Measurements from ENCODE around the gene PTRHD1. TPM values are rescaled to one million over a fixed set of nuclear protein-coding genes. Genes with fewer than 3 reads are reported as not detected.
"Not testable (repeated sequence)": the region's sequence is repeated elsewhere in the genome, so short reads cannot be mapped to it uniquely, and the experiment has no call there.

PTRHD1 gene
- total RNA-seq, 1 experiment from 2014 or later, result 24.9 TPM

DNA sequence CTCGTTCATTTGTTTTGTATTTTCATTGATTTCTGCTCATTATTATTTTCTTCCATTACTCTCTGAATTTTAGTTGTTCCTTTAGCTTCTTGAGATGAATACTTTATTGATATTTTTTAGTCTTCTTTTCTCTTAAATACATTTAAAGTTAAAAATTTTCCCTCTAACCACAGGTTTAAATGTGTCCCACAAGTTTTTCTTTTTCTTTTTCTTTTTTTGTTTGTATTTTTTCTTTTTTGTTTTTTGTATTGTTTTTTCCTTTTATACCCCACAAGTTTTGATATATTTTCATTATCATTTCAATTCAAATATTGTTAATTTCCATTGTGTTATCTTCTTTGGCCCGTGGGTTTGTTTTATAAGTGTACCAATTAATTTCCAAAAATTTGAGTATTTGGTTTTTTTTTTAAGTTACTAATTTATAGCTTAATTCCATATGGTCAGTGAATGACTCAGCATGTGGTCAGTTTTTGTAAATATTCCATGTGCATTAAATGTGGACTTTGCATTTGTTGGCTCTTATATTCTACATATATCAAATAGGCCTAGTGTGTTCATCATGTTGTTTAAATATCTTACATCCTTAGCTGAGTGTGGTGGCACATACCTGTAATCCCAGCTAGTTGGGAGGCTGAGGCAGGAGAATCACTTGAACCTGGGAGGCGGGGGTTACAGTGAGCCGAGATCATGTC, 16.3 kb upstream of the PTRHD1 start:
- no peak for DNase-seq (ENCODE audit: low spot score)

DNA sequence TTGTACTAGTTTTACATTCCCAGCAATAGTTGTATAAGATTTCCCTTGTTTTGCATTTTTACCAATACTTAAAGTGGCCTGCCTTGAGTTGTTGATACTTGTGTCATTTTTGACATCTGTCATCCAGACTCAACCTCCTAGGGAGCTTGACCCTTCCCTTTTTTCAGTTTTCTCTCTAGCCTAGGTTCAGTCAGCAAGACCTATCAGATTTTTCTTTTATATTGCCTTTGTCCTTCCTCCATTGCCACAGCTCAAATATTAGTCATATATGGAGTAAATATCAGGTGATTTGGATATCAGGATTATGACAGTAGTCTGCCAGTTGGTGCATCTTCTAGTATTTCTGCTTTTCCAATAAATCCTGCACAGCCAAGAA, 13.5 kb upstream of the PTRHD1 start:
- no peak for DNase-seq (ENCODE audit: low spot score)

DNA sequence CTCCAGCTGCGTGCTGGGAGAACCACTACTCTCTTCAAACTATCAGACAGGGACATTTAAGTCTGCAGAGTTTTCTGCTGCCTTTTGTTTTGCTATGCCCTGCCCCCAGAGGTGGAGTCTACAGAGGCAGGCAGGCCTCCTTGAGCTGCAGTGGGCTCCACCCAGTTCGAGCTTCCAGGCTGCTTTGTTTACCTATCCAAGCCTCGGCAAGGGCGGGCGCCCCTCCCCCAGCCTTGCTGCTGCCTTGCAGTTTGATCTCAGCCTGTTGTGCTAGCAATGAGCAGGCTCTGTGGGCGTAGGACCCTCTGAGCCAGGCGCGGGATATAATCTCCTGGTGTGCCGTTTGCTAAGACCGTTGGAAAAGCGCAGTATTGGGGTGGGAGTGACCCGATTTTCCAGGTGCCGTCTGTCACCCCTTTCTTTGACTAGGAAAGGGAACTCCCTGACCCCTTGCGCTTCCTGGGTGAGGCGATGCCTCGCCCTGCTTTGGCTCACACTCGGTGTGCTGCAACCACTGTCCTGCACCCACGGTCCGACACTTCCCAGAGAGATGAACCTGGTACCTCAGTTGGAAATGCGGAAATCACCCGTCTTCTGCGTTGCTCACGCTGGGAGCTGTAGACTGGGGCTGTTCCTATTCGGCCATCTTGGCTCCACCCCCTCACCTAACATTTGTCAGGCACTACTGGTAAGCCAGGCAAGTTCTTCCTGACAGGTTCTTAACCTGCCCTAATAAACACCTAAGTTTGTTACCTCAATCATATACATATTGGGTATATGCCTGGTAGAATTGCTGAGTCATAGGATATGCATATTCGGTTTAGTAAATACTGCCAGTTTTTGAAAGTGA, 12.8 kb upstream of the PTRHD1 start:
- DNase-seq (ENCODE audit: low spot score), result not testable (repeated sequence)

DNA sequence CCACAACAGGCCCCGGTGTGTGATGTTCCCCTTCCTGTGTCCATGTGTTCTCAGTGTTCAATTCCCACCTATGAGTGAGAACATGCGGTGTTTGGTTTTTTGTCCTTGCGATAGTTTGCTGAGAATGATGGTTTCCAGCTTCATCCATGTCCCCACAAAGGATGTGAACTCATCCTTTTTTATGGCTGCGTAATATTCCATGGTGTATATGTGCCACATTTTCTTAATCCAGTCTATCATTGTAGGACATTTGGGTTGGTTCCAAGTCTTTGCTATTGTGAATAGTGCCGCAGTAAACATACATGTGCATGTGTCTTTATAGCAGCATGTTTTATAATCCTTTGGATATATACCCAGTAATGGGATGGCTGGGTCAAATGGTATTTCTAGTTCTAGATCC, 7.3 kb upstream of the PTRHD1 start:
- not testable (repeated sequence) for DNase-seq (ENCODE audit: low spot score)

DNA sequence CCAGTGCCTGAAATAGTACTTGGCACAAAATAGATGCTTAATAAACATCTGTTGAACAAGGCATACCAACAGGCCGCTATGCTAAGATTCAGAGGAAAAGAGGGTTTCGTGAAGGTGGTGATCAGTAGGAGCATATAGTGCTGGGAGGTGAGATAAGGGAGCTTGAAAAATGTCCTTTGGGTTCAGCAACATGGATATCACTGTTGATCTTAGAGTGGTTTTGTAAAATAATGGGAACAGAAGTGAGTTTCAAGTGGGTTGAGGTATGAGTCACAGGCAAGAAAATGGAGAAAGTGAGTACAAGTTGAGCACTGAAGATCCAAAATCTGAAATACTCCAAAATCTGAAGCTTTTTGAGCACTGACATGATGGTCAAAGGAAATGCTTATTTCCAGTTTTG, 4.5 kb upstream of the PTRHD1 start:
- DNase-seq (ENCODE audit: low spot score), result no peak

DNA sequence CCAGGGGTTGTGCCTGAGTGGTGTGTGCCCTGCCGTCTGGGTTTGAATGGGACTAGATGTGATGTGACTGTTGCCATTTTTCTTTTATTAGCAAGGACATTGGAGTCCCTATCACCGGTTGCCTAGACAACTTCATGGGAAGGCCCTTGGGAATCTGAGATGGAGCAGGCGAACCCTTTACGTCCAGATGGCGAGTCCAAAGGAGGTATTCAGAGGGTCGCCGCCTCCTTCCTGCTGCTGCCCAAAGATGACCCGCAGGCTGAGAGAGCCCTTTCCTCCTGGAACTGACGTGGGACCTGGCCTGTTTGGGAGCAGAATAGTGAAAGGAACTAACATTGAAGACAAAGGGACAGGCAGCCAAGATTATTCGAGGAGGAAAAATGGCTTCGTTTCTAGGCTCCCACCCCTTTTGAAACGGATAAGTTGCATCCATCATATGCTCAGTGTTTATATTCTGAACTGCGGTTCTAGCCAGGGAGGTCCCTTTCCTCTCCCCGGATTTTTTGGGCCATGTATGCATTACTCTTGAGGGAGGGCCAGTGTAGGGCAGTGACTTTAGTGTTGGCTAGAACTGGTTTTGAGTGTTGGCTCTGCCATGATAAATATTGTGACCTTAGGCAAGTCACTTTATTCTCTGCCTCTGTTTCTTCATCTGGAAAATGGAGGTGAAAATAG, 707 bp upstream of the PTRHD1 start:
- DNase-seq (ENCODE audit: low spot score), result no peak

DNA sequence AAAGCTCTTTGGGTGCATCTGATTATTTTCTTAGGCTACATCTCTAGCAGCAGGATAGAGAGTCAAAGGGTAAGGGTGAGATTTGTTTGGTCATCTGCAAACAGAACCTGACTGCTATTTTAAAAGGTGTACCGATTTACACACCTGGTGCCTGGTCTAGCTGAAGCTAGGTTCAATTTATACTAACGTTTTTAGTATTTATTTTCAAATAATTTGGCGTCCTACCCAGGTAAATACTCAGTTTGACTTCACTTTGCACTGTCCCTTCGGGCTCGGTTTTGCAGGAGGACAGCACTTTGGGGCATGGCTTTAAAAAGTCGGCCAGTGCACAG, 683 bp downstream of the PTRHD1 start:
- no peak for DNase-seq (ENCODE audit: low spot score)

DNA sequence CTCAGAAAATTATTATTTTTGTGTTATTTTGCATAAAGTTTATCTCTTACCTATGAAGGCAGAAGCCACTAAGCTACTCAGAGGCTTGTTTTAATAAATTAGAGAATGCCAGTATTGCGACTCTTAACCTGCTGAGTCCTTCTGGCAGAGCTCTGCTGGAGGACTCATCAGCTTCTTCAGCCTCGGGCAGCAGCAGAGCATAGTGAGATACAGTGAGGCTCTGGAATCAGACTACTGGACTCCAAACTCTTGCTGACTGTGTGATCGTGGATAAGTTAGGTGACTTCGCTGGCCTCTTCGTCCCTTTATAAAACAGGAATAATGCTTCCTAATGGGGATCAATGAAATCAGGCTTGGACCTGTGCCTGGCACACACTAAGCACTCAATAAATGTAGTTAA, 1.7 kb downstream of the PTRHD1 start:
- no peak for DNase-seq (ENCODE audit: low spot score)

DNA sequence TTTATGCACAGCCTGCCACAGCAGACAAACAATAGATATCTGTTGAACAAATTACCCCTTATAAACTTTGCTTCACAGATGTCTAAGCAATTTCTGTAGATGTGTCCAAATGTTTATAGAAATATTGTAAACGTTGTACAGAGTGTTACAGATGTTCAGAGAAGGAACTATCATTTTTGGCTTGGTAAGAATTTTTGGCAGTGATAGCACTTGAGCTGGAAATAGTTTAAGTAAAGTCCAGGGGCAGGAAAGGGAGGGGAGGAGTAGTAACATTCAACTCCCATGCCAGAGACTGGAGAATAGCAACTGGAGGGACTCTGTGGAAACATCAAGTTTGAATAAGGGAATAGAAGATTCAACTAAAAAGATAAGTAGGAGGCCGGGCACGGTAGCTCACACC, 4.4 kb downstream of the PTRHD1 start:
- DNase-seq (ENCODE audit: low spot score), result no peak

DNA sequence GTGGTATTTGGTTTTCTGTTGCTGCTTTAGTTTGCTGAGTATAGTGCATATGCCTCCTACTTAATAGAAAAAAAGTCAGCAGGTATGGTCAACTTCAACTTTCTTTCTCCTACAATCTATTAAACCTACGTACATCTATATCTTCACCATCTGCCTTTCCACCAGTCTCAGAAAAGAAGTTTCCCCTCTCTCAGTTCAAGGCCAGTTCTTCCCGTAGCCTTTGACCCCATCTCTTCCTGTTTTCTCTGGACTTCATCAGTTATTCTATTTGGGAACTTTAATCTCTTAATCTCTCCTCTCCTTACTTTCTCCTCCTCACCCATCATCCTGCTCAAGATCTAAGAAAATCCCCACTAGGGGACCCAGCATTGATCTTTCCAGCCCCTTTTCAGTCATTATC, 5.7 kb downstream of the PTRHD1 start:
- DNase-seq (ENCODE audit: low spot score), result no peak

DNA sequence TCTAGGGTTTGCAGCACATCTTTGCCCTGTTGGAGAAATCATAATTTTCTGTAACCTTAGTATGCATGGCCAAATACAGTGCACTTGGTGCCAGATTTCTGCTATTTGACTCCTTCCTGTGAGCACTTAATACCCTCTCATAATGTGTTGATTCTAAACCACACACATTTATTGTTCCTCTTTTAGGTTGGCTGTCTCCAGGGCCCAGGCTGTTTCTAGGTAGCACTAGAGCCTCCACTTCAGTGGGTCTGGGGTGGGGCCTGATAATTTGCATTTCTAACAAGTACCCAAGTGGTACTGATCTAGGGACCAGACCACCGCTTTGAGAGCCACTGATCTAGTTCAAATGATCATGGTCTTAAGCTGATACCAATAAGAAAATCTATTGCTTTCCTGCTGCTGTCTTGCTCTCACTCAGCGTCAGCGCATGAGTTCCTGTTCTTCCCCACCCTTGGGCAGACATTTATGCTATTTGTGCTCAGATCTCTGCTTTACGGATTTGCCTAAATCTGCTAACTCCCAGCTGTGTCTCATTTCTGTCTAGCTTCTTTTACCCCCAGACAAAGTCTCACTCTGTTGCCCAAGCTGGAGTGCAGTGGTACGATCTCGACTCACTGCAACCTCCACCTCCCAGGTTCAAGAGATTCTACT, 7.4 kb downstream of the PTRHD1 start:
- DNase-seq (ENCODE audit: low spot score), result no peak

DNA sequence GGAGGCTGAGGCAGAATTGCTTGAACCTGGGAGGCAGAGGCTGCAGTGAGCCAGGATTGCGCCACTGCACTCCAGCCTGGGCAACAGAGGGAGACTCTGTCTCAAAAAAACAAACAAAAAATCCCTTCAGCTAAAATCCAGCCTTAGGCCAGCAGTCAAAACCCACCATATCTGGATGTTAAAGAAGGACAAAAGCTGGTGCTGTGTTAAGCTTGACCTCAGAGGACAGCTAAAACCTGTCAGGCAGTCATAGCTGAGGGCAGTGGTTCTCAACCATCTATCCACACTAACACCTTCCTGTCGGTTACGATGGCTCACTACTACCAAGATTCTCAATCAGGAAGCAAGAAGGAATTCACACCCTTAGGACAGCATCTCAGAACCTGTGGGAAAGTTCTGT, 9.6 kb downstream of the PTRHD1 start:
- DNase-seq (ENCODE audit: low spot score), result no peak

DNA sequence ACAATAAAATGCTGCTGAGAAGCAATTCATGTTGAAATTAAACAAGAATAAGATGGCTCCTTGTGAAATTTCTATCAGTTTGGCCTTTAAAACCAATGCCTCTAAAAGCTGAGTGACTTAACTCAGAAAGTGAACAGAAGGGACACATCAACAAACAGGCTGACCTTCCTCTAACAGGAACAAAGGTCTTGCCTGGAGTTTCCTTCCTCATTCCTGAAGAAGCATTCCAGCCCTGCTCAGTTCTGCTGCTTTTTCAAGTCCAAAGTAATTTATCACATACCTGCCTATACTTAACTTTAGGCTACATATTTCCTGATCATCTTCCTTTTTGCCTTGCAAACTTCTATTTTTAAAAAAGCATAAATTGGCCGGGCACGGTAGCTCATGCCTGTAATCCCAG, 14.1 kb downstream of the PTRHD1 start:
- DNase-seq (ENCODE audit: low spot score), result no peak

DNA sequence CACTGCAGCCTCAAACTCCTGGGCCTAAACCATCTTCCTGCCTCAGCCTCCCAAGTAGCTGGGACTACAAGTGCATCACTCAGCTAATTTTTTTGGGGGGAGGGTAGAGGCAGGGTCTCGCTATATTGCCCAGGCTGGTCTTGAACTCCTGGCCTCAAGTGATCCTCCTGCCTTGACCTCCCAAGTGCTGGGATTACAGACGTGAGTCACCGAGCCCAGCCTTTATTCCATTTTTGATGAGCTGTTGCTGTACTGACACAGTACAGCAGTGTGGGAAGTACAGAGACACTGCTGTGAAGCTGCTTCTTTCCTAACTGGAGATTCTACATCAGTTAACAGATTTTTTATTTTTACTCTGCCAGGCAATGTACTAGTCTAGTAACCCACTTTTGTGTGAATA, 18.8 kb downstream of the PTRHD1 start:
- DNase-seq (ENCODE audit: low spot score), result no peak

DNA sequence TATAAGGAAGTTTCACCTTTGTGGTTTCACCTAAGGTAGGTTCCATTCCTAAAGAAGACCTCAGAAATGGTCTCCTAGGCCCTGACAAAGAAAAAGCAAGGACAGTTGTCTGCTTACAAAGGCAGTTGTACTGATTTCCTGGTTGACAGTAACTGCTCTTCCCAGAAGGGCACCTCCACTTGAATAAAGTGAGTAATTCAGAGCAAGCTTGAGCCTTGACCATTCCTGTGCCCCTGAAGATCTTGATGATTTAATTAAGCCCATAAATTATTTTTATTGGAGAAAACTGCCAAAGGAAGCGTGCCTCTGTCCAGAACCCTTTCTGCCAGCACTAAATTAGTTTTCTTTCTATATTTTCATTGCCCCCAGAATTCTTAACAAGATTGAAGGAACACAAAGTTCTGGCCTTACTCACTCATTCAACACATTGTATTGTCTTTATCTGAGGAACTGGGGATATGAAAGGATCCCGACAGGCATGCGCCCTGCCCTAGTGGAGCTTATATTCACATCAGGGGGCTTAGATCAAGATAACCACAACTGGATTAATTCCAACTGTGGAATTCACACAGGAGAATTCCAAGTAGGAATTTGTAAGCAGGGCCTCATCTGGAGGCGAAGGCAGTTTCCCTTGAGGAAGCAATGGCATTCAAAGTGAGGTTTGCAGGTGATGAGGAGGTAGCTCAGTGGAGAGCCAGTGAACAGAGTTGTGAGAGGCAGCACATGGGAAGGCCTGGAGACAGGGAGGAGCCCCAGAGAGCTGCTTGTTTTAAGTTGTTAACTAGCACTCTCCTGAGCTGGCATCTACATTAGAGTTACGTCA, 21.2 kb downstream of the PTRHD1 start:
- DNase-seq (ENCODE audit: low spot score), result no peak

DNA sequence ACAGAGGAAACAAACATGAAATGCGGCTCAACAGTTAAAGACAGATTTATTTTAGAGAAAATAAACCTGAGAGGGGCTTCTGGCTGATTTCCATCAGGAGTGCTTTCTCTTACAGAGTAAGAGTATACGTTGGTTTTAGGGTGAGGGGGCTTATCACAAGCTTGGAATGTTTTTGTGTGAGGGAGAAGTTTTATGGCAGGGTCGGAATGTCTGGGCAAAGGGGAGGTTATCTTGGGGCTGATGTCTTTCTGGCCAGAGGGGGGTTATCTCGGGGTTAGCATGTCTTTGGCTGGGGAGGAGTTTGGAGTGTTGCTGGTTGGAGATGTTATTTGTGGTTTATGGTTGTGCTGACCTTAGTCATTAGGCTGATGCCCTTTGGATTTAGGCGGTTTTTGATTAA, 22.1 kb downstream of the PTRHD1 start:
- DNase-seq (ENCODE audit: low spot score), result no peak

DNA sequence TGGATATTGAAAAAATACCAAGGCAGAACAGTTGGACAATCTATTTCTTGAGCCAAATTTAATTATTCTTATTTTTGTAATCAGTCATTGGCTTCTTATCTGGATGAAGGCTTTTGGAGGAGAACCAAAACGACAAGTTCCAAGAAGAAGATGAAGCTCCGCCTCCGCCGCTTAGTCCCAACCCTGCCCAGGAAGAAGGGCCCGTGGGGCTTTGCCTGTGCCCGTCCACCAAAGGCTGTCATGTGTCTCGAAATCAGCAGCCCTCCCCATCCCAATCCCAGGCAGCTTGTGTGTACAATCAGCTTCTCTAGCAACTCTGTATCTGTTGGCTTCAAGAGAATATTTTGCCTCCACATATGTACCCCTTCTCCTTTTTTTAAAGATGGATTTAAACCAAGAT, 24.6 kb downstream of the PTRHD1 start:
- DNase-seq (ENCODE audit: low spot score), result no peak

DNA sequence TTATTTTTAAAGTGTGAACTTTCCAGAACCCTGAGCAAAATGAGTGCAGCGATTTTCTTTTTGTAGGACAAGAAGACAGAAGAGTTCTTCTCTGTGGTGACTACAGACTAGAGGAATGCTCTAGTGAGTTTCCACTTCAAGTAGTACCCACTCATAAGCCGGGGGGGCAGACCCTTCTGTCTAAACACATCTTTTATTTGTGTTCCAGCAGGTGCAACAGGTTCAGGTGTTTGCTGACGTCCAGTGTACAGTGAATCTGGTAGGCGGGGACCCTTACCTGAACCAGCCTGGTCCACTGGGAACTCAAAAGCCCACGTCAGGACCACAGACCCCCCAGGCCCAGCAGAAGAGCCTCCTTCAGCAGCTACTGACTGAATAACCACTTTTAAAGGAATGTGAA, 25.2 kb downstream of the PTRHD1 start:
- DNase-seq (ENCODE audit: low spot score), result no peak

DNA sequence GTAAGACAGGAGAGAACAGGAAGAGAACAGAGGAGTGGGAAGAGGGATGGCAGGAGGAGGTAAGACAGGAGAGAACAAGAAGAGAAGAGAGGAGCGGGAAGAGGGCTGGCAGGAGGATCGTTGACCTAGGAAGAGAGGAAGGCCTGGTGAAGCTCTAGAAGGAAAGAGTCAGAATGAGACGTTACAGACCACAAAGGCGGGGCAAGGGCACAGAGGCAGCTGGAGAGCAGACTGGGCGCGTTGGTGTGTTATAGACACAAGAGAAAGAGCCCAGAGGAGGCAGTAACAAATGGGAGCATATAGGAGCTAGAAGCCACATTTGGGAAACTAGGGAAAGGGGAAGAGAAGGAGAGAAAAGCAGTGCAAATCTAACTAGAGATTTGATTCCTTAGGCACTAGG, 26.6 kb downstream of the PTRHD1 start:
- DNase-seq (ENCODE audit: low spot score), result no peak

DNA sequence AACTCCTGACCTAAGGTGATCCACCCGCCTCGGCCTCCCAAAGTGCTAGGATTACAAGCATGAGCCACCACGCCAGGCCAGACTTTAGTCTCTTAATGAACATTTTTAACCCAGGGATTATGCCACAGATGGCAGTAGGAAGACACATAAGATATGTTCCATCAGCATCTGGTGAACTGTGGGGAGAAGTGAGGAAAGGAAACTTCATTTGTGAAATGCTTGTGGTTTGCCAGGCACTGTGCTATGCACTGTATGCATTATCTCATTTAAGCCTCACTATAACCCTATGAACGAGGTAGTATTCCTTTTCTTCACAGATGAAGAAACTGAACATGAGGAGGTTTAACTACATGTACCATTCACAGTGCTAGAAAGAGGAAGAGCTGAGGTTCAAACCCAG, 29.3 kb downstream of the PTRHD1 start:
- no peak for DNase-seq (ENCODE audit: low spot score)

DNA sequence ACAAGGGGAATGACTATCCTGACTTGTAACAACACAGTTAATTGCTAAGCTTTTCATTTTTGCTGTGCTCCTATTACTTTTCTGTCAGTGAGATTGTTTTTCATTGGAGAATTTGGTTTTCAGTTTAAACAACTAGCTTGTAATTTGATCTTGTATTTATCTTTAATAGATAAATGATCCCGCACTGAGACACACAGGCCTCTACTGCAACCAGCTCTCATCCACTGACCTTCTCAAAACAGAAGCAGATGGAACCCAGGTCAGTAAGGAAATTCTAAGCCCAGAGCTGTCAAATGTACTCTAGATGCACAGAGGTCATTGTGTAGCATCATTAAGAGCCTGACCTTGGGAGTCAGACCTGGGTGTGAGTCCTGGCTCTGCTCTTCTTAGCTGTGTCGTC, 30.7 kb downstream of the PTRHD1 start:
- DNase-seq (ENCODE audit: low spot score), result no peak

DNA sequence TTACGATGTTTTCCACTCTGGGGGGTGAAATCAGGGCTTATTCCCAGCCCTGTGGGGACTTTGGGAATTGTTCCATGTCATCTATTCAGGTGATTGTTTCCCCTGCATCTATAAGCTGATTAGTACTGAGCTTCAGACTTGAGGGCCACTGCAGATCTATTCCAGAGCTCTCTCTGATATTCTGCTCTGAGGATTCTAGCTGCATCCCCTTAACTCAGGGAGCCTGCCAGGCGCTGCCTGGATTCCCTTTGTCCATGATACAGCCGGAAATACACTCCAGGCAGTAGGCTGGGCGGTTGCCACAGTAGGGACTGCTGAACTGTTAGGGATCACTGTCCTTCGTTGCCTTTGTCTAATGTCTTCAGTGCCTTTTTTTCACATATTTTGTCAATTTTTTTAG, 31.3 kb downstream of the PTRHD1 start:
- no peak for DNase-seq (ENCODE audit: low spot score)
